A549 treated with CORT108297 at 1 μM for 4 hours (cell line): ENCODE results near the gene GPR26. TPM values are rescaled to one million over a fixed set of nuclear protein-coding genes. Genes with fewer than 3 reads are reported as not detected.

Experiments
- total RNA-seq: library from RNA; stranded (reverse); fragments of 200-300 nt; extraction: Qiagen RNA extraction; gene quantifications from 5 replicates; pipeline ENCODE4 v1.2.3, GENCODE V29; 2022

GPR26 gene, protein sequence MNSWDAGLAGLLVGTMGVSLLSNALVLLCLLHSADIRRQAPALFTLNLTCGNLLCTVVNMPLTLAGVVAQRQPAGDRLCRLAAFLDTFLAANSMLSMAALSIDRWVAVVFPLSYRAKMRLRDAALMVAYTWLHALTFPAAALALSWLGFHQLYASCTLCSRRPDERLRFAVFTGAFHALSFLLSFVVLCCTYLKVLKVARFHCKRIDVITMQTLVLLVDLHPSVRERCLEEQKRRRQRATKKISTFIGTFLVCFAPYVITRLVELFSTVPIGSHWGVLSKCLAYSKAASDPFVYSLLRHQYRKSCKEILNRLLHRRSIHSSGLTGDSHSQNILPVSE
- total RNA-seq: not detected in 5 replicates

GRCh38 chr10:123666318-123667236, at the start of gene GPR26:
TSS of gene GPR26 (plus strand) at chr10:123666355. CDS start at chr10:123666408, 53 bp downstream.

Other genes with a start within 250 kb of the GPR26 start
- not detected in 5 replicates for gene CPXM2, start 225.5 kb downstream of the GPR26 start, total RNA-seq